ENCODE measurements around the gene PAK4.
"Not testable (repeated sequence)": the region's sequence is repeated elsewhere in the genome, so short reads cannot be mapped to it uniquely, and the experiment has no call there.

The PAK4 gene

GRCh38 chr19:39130337-39131254, 5.0 kb downstream of the PAK4 start:
- DNase-seq, result no peak

- DNase-seq, result no peak
Observed at GRCh38 chr19:39131255-39131755, 5.7 kb downstream of the PAK4 start.

- no peak for DNase-seq
Observed at GRCh38 chr19:39132344-39132969, 6.9 kb downstream of the PAK4 start.

GRCh38 chr19:39133431-39134270, 8.1 kb downstream of the PAK4 start:
- DNase-seq, result no peak

GRCh38 chr19:39135701-39136100, 10.1 kb downstream of the PAK4 start:
- no peak for DNase-seq

GRCh38 chr19:39136225-39136940, 10.8 kb downstream of the PAK4 start:
- DNase-seq, result no peak

- DNase-seq, result no peak
Observed at GRCh38 chr19:39137131-39137530, 11.5 kb downstream of the PAK4 start.

- no peak for DNase-seq
Observed at GRCh38 chr19:39138221-39139211, 12.9 kb downstream of the PAK4 start.

GRCh38 chr19:39139305-39139874, 13.8 kb downstream of the PAK4 start:
- DNase-seq, result no peak

GRCh38 chr19:39139971-39140453, 14.4 kb downstream of the PAK4 start:
- no peak for DNase-seq

GRCh38 chr19:39140594-39140993, 15.0 kb downstream of the PAK4 start:
- no peak for DNase-seq

GRCh38 chr19:39141929-39142328, 16.3 kb downstream of the PAK4 start:
- DNase-seq, result no peak

- no peak for DNase-seq
Observed at GRCh38 chr19:39142630-39143029, 17.0 kb downstream of the PAK4 start.

GRCh38 chr19:39143757-39144289, 18.2 kb downstream of the PAK4 start:
- DNase-seq, result not testable (repeated sequence)

- no peak for DNase-seq
Observed at GRCh38 chr19:39144290-39145071, 18.9 kb downstream of the PAK4 start.

- no peak for DNase-seq
Observed at GRCh38 chr19:39145180-39145953, 19.8 kb downstream of the PAK4 start.

GRCh38 chr19:39146091-39146490, 20.5 kb downstream of the PAK4 start:
- DNase-seq, result no peak

- DNase-seq, result no peak
Observed at GRCh38 chr19:39146686-39147450, 21.3 kb downstream of the PAK4 start.
